Measurements from ENCODE around the gene CATSPER4. TPM values are rescaled to one million over a fixed set of nuclear protein-coding genes. Genes with fewer than 3 reads are reported as not detected.

CATSPER4 gene
- total and polyA plus RNA-seq, 11 donors = not detected

GRCh38 chr1:26164036-26164860 lies 26.2 kb upstream of the CATSPER4 start:
- 10 to 25% (median 17%) methylated on average over 25 to 72 of the region's 72 CpGs for WGBS, 4 donors
- Histone ChIP-seq H3K4me3 (peak overlapping the region in 11 of 12 donors; percentile 27 to 61 (median 49)), H3K9me3 (no peaks in the 10 kb centered on the region), H3K27ac (peak overlapping the region in 10 of 12 donors; percentile 42 to 76 (median 57)), H3K27me3 (peaks cover 0 to 30% (median 0%) of the 10 kb centered on the region in 9 donors), H3K4me1 (peaks cover 0 to 54% (median 28%) of the 10 kb centered on the region in 12 donors), H3K36me3 (no peaks in the 10 kb centered on the region)
- intact Hi-C loops (cut with DNase I) = loop anchor here in 9 of 10 donors (1.0 to 10.0 kb wide), 9 partner anchors 52 to 259 kb away; partner anchors contain the start of genes CEP85 (in 2 of the 9), PDIK1L (in 2 of the 9) and STMN1 (in 1 of the 9)
- ATAC-seq (peak in 3 of 4 donors; percentile 18 to 33 (median 29)), DNase-seq (peak; percentile 42 to 83 (median 64))
- TF ChIP-seq POLR2A (IDR thresholded peaks at IDR 0.05) = no peak
- TF ChIP-seq CTCF (IDR thresholded peaks at IDR 0.05) = peak; percentile 19 to 91 (median 70)

- ATAC-seq = no peak
- intact Hi-C loops (cut with DNase I) = loop anchor here (1.0 to 10.0 kb wide), 12 partner anchors 53 to 268 kb away; partner anchors contain the start of genes CEP85 (in 3 of the 10), PDIK1L (in 2 of the 10) and STMN1 (in 1 of the 10)
- WGBS, 4 donors = 69 to 77% (median 73%) methylated on average over 19 of the region's 19 CpGs
- no peak for DNase-seq
- H3K27ac ChIP-seq = peak overlapping the region in 10 of 12 donors; percentile 42 to 76 (median 57)
- peak overlapping the region in 5 of 12 donors; percentile 42 to 59 (median 49) for H3K4me3 ChIP-seq
- H3K4me1 ChIP-seq = peaks cover under 1 to 53% (median 30%) of the 10 kb centered on the region in 12 donors
- H3K27me3 ChIP-seq = peaks cover 0 to 30% (median 0%) of the 10 kb centered on the region in 9 donors
- TF ChIP-seq CTCF (IDR thresholded peaks at IDR 0.05) (no peak), POLR2A (IDR thresholded peaks at IDR 0.05) (no peak)
- H3K9me3 ChIP-seq = no peaks in the 10 kb centered on the region
- H3K36me3 ChIP-seq = no peaks in the 10 kb centered on the region
These were observed 25.2 kb upstream of the CATSPER4 start for GRCh38 chr1:26164861-26165842.

- no peak for ATAC-seq
- no peaks in the 10 kb centered on the region for H3K9me3 ChIP-seq
- H3K27ac ChIP-seq = no peak overlapping the region
- peaks cover 0 to 19% (median 0%) of the 10 kb centered on the region in 9 donors for H3K27me3 ChIP-seq
- DNase-seq = no peak
- intact Hi-C loops (cut with DNase I) = loop anchor here in 5 of 10 donors (5.0 to 10.0 kb wide), 7 partner anchors 59 to 269 kb away; partner anchors contain the start of genes CEP85 (in 1 of the 5) and STMN1 (in 1 of the 5)
- no peak overlapping the region for H3K4me3 ChIP-seq
- peaks cover 5 to 51% (median 28%) of the 10 kb centered on the region in 12 donors for H3K4me1 ChIP-seq
- TF ChIP-seq CTCF (IDR thresholded peaks at IDR 0.05) = no peak
- TF ChIP-seq POLR2A (IDR thresholded peaks at IDR 0.05) = no peak
- 85 to 91% (median 87%) methylated on average over 4 of the region's 4 CpGs for WGBS, 4 donors
- H3K36me3 ChIP-seq = peaks cover 0 to 2% (median 0%) of the 10 kb centered on the region in 9 donors
These were observed 23.6 kb upstream of the CATSPER4 start for GRCh38 chr1:26166719-26167281.

Measured in heart left ventricle (tissue), 16 donors.